ENCODE measurements around the gene PIP5K1B. TPM values are rescaled to one million over a fixed set of nuclear protein-coding genes. Genes with fewer than 3 reads are reported as not detected.

PIP5K1B gene
- total and polyA plus RNA-seq, 2 of the 13 experiments (the other 11 are each of a cell fraction or from before 2014, with no cell fraction given): 15.8 to 17.5 TPM

GRCh38 chr9:68779558-68780379, 74.7 kb downstream of the PIP5K1B start (continued):
- TF ChIP-seq GFI1 (CRISPR knock-in tag; IDR thresholded peaks at IDR 0.05; ENCODE audit: borderline replicate concordance) (no peak; the same call in 1 of the 2 replicates), NFYB (CRISPR knock-in tag; IDR thresholded peaks at IDR 0.05) (no peak), ZNF580 (CRISPR knock-in tag; IDR thresholded peaks at IDR 0.05; ENCODE audit: borderline replicate concordance, low read depth) (peak; percentile 72; the same call in 1 of the 2 replicates), KDM4B (CRISPR knock-in tag; IDR thresholded peaks at IDR 0.05) (no peak), MLXIP (CRISPR knock-in tag; IDR thresholded peaks at IDR 0.05; ENCODE audit: borderline replicate concordance) (no peak), PLRG1 (conservative IDR thresholded peaks at IDR 0.05) (no peak), NFAT5 (CRISPR knock-in tag; IDR thresholded peaks at IDR 0.05) (peak; percentile 14; the same call in 1 of the 2 replicates), ZNF20 (CRISPR knock-in tag; IDR thresholded peaks at IDR 0.05) (no peak), ZNF724P (CRISPR knock-in tag; IDR thresholded peaks at IDR 0.05; ENCODE audit: borderline replicate concordance) (no peak; the same call in 1 of the 2 replicates), ZNF431 (CRISPR knock-in tag; IDR thresholded peaks at IDR 0.05; ENCODE audit: borderline replicate concordance, low read depth) (no peak), ZNF709 (CRISPR knock-in tag; IDR thresholded peaks at IDR 0.05) (peak; percentile 81; the same call in 1 of the 2 replicates), HOXA3 (CRISPR knock-in tag; IDR thresholded peaks at IDR 0.05) (peak; percentile 93), ZNF224 (CRISPR knock-in tag; IDR thresholded peaks at IDR 0.05) (no peak), ZNF547 (CRISPR knock-in tag; IDR thresholded peaks at IDR 0.05) (peak; percentile 62), TBP (CRISPR knock-in tag; IDR thresholded peaks at IDR 0.05) (no peak), ATRX (CRISPR knock-in tag; IDR thresholded peaks at IDR 0.05; ENCODE audit: borderline replicate concordance) (no peak), ZNF510 (CRISPR knock-in tag; IDR thresholded peaks at IDR 0.05; ENCODE audit: low read depth) (0 out of 2 replicates have a peak, but pooled peaks have one; percentile 40), ZNF496 (CRISPR knock-in tag; IDR thresholded peaks at IDR 0.05; ENCODE audit: insufficient replicate concordance) (no peak), DR1 (CRISPR knock-in tag; IDR thresholded peaks at IDR 0.05) (peak; percentile 74), KLF16 (CRISPR knock-in tag; IDR thresholded peaks at IDR 0.05) (0 out of 4 replicates have a peak, but pooled peaks of 1 of the 2 experiments have one; percentile 42), NR3C1 (CRISPR knock-in tag; IDR thresholded peaks at IDR 0.05) (no peak), HNRNPUL1 (IDR thresholded peaks at IDR 0.05; ENCODE audit: low read depth, low read length) (no peak)
